ENCODE data around the gene LINC00237. TPM values are rescaled to one million over a fixed set of nuclear protein-coding genes. Genes with fewer than 3 reads are reported as not detected.

The LINC00237 gene
- total and polyA plus RNA-seq, 2 experiments from 2014 or later, result not detected

- H3K27ac ChIP-seq, result no peak overlapping the region
- H3K4me3 ChIP-seq, result no peak overlapping the region
- no peaks in the 10 kb centered on the region for H3K4me1 ChIP-seq (ENCODE audit: low read depth)
- no peaks in the 10 kb centered on the region for H3K9me3 ChIP-seq (ENCODE audit: low read depth)
- no peak for DNase-seq (ENCODE audit: low read depth in 1 of 2, low spot score in 1 of 2)
- no peaks in the 10 kb centered on the region for H3K27me3 ChIP-seq
- TF ChIP-seq CTCF (IDR thresholded peaks at IDR 0.05; ENCODE audit: low read depth, low read length), result no peak
- no peaks in the 10 kb centered on the region for H3K36me3 ChIP-seq
Observed at GRCh38 chr20:21075471-21075870, 30.7 kb downstream of the LINC00237 start.

GRCh38 chr20:21074605-21075336, 31.4 kb downstream of the LINC00237 start:
- TF ChIP-seq CTCF (IDR thresholded peaks at IDR 0.05; ENCODE audit: low read depth, low read length), result no peak
- H3K4me3 ChIP-seq, result no peak overlapping the region
- H3K4me1 ChIP-seq (ENCODE audit: low read depth), result no peaks in the 10 kb centered on the region
- no peaks in the 10 kb centered on the region for H3K36me3 ChIP-seq
- H3K9me3 ChIP-seq (ENCODE audit: low read depth), result no peaks in the 10 kb centered on the region
- DNase-seq (ENCODE audit: low read depth in 1 of 2, low spot score in 1 of 2), result no peak
- no peak overlapping the region for H3K27ac ChIP-seq
- no peaks in the 10 kb centered on the region for H3K27me3 ChIP-seq

GRCh38 chr20:21067255-21067654, 38.9 kb downstream of the LINC00237 start:
- no peaks in the 10 kb centered on the region for H3K27me3 ChIP-seq
- no peaks in the 10 kb centered on the region for H3K4me1 ChIP-seq (ENCODE audit: low read depth)
- no peak for TF ChIP-seq CTCF (IDR thresholded peaks at IDR 0.05; ENCODE audit: low read depth, low read length)
- DNase-seq (ENCODE audit: low read depth in 1 of 2, low spot score in 1 of 2), result no peak
- no peak overlapping the region for H3K4me3 ChIP-seq
- no peaks in the 10 kb centered on the region for H3K9me3 ChIP-seq (ENCODE audit: low read depth)
- no peaks in the 10 kb centered on the region for H3K36me3 ChIP-seq
- no peak overlapping the region for H3K27ac ChIP-seq

- Histone ChIP-seq H3K36me3 (no peaks in the 10 kb centered on the region), H3K4me1 (ENCODE audit: low read depth) (no peaks in the 10 kb centered on the region), H3K4me3 (no peak overlapping the region), H3K9me3 (ENCODE audit: low read depth) (no peaks in the 10 kb centered on the region), H3K27me3 (no peaks in the 10 kb centered on the region), H3K27ac (no peak overlapping the region)
- DNase-seq (ENCODE audit: low read depth in 1 of 2, low spot score in 1 of 2), result no peak
- TF ChIP-seq CTCF (IDR thresholded peaks at IDR 0.05; ENCODE audit: low read depth, low read length), result no peak
Observed at GRCh38 chr20:21064924-21065323, 41.2 kb downstream of the LINC00237 start.

GRCh38 chr20:21063276-21063675, 42.9 kb downstream of the LINC00237 start:
- no peak for TF ChIP-seq CTCF (IDR thresholded peaks at IDR 0.05; ENCODE audit: low read depth, low read length)
- Histone ChIP-seq H3K27me3 (no peaks in the 10 kb centered on the region), H3K4me3 (no peak overlapping the region), H3K27ac (no peak overlapping the region), H3K4me1 (ENCODE audit: low read depth) (no peaks in the 10 kb centered on the region), H3K36me3 (no peaks in the 10 kb centered on the region), H3K9me3 (ENCODE audit: low read depth) (no peaks in the 10 kb centered on the region)
- DNase-seq (ENCODE audit: low read depth in 1 of 2, low spot score in 1 of 2), result no peak

Measured in cardiac muscle cell (in vitro differentiated cells and primary cell).